ENCODE measurements around the gene SLC13A3. TPM values are rescaled to one million over a fixed set of nuclear protein-coding genes. Genes with fewer than 3 reads are reported as not detected.

Gene SLC13A3
- total RNA-seq, 2 experiments from 2014 or later: not detected

DNA sequence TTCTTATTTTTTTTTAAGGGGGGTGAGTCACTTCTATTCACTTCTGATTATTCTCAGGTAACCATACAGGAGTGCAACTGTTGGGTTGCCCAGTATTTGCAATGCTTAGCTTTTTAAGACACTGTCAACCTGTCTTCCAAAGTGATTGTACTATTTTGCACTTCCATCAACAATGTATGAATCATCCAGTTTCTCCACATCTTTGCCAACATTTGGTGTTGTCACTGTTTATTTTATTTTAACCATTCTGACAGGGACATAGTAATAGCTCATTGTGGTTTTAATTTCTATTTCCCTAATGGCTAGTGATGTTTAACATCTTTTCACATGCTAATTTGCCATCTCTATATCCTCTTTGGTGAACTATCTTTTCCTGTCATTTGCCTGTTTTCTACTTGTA, 1.4 kb upstream of the SLC13A3 start:
- Mint-ChIP-seq H3K9me3 (no peaks in the 10 kb centered on the region), H3K4me1 (ENCODE audit: low read depth) (no peaks in the 10 kb centered on the region), H3K27me3 (peaks cover 42% of the 10 kb centered on the region), H3K36me3 (ENCODE audit: low read depth) (no peaks in the 10 kb centered on the region), H3K27ac (no peak overlapping the region), H3K4me3 (no peak overlapping the region)
- POLR2A ChIA-PET: no interaction called here
- DNase-seq (no peak), ATAC-seq (no peak)
- CTCF ChIA-PET: no interaction called here
- TF ChIP-seq, protein P1, sequence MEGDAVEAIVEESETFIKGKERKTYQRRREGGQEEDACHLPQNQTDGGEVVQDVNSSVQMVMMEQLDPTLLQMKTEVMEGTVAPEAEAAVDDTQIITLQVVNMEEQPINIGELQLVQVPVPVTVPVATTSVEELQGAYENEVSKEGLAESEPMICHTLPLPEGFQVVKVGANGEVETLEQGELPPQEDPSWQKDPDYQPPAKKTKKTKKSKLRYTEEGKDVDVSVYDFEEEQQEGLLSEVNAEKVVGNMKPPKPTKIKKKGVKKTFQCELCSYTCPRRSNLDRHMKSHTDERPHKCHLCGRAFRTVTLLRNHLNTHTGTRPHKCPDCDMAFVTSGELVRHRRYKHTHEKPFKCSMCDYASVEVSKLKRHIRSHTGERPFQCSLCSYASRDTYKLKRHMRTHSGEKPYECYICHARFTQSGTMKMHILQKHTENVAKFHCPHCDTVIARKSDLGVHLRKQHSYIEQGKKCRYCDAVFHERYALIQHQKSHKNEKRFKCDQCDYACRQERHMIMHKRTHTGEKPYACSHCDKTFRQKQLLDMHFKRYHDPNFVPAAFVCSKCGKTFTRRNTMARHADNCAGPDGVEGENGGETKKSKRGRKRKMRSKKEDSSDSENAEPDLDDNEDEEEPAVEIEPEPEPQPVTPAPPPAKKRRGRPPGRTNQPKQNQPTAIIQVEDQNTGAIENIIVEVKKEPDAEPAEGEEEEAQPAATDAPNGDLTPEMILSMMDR (IDR thresholded peaks at IDR 0.05): no peak
- intact Hi-C loops (cut with micrococcal nuclease): no loop called here

DNA sequence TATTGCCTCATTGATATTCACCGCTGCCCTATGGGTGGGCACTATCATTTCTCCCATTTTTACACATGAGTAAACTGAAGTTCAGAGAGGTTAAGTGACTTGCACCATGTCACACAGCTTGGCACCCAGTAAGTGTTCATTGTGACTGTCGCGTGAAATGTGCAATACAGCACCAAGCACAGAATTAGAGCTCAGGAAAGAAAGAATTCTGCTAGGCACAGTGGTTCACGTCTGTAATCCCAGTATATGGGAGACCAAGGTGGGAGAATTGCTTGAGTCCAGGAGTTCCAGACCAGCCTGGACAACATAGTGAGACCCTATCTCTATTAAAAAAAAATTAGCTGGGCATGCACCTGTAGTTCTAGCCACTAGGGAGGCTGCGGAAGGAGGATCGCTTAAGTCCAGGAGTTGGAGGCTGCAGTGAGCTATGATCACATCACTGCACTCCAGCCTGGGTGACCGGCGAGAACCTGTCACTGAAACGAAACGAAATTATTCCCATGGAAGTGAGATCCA, 626 bp downstream of the SLC13A3 start:
- intact Hi-C loops (cut with micrococcal nuclease): no loop called here
- TF ChIP-seq, protein P1 (IDR thresholded peaks at IDR 0.05): no peak
- no peaks in the 10 kb centered on the region for H3K4me1 Mint-ChIP-seq (ENCODE audit: low read depth)
- ChIA-PET CTCF (interaction anchor here (1.5 kb wide), 1 partner anchor 31 kb away, joined by 3 read pairs; no protein-coding TSS in a partner anchor), POLR2A (no interaction called here)
- no peak for DNase-seq
- no peak overlapping the region for H3K4me3 Mint-ChIP-seq
- no peak overlapping the region for H3K27ac Mint-ChIP-seq
- H3K36me3 Mint-ChIP-seq (ENCODE audit: low read depth): no peaks in the 10 kb centered on the region
- ATAC-seq: no peak
- H3K27me3 Mint-ChIP-seq: peaks cover 42% of the 10 kb centered on the region
- H3K9me3 Mint-ChIP-seq: no peaks in the 10 kb centered on the region

DNA sequence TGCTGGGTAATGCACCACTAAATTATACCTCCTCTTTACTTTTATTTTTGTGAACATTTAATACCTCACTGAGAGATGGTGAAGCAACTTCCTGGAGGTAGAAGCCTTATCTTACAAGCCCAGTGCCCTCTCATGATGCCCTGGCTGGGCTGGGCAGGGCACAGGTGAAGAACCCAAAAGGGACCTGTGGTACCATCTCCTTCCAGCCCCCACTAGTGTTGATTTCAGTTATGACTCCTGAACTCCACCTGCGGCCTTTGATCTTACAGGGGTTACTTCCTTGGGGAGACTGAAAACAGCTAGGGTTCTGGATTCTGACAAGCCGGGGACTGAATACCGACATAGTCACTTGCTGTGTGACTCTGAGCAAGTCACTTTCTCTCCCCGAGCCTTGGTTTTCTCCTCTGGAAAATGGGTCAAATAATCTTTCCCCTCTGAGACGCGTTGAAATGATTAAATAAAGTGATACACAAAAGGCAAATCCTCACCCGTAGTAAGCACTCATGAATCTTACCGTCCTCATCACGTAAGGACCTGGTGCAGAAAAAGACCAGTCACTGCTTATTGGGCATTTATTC, 1.2 kb downstream of the SLC13A3 start:
- H3K36me3 Mint-ChIP-seq (ENCODE audit: low read depth): no peaks in the 10 kb centered on the region
- TF ChIP-seq, protein P1 (IDR thresholded peaks at IDR 0.05): no peak
- ChIA-PET CTCF (interaction anchor here (1.5 kb wide), 1 partner anchor 31 kb away, joined by 3 read pairs; no protein-coding TSS in a partner anchor), POLR2A (no interaction called here)
- H3K9me3 Mint-ChIP-seq: no peaks in the 10 kb centered on the region
- no peak overlapping the region for H3K4me3 Mint-ChIP-seq
- no peak overlapping the region for H3K27ac Mint-ChIP-seq
- H3K27me3 Mint-ChIP-seq: peaks cover 43% of the 10 kb centered on the region
- DNase-seq (no peak), ATAC-seq (no peak)
- intact Hi-C loops (cut with micrococcal nuclease): no loop called here
- no peaks in the 10 kb centered on the region for H3K4me1 Mint-ChIP-seq (ENCODE audit: low read depth)

DNA sequence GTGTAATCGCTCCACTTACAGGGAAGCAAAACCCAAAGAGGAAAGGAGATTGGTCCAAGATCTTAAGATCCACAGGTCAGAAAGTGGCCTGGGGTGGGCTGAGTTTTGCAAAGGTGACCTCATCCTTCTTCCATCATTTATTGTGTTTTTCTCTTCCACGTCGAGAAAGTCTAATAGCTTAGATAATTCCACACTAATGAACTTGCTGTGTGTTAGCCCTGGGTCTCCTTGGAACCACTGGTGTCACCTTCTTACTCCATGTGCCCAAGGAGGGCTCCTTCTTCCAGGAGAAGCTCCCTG, 1.7 kb downstream of the SLC13A3 start:
- Mint-ChIP-seq H3K4me1 (ENCODE audit: low read depth) (no peaks in the 10 kb centered on the region), H3K36me3 (ENCODE audit: low read depth) (no peaks in the 10 kb centered on the region), H3K27me3 (peaks cover 39% of the 10 kb centered on the region), H3K4me3 (no peak overlapping the region), H3K9me3 (no peaks in the 10 kb centered on the region), H3K27ac (no peak overlapping the region)
- intact Hi-C loops (cut with micrococcal nuclease): no loop called here
- DNase-seq (no peak), ATAC-seq (no peak)
- ChIA-PET CTCF (interaction anchor here (1.5 kb wide), 1 partner anchor 32 kb away, joined by 3 read pairs; no protein-coding TSS in a partner anchor), POLR2A (no interaction called here)
- TF ChIP-seq, protein P1 (IDR thresholded peaks at IDR 0.05): no peak

DNA sequence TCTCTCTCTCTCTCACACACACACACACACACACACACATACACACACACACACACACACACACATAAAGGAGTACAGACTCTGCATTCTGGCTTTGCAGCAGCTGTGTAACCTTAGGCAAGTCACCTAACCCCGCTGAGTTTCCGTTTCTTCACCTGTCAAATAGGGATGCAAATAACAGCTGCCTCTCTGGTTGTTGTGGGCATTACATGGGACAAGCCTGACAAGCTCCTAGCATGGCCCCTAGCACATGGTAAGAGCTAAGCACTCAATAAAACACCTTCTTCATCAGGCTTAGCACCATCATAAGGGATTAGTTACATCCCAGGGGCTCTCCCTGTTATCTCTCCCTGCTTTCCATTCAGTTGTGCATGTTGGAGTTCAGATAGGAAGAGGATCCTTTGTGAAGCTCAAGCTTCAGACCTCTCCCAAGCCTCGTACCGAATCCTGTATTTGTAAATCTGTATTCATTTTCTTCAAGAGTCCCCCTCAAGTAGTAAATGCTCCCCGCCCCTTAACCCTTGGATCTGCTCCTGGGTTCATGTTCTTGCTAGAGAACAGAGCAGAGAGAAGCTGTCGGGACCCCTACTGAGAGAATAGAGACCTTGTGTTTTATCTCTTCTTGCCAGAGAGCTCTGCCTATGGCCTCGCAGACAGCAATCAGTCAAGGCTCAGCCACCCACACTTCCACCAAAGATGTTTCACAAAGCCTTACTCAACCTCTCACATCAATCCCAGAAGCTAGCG, 2.2 kb downstream of the SLC13A3 start:
- no peaks in the 10 kb centered on the region for H3K36me3 Mint-ChIP-seq (ENCODE audit: low read depth)
- peaks cover 39% of the 10 kb centered on the region for H3K27me3 Mint-ChIP-seq
- TF ChIP-seq, protein P1 (IDR thresholded peaks at IDR 0.05): no peak
- CTCF ChIA-PET: interaction anchor here (0.7 kb wide), 1 partner anchor 18 kb away, joined by 3 read pairs; no protein-coding TSS in a partner anchor
- intact Hi-C loops (cut with micrococcal nuclease): no loop called here
- no peak overlapping the region for H3K4me3 Mint-ChIP-seq
- no peaks in the 10 kb centered on the region for H3K4me1 Mint-ChIP-seq (ENCODE audit: low read depth)
- POLR2A ChIA-PET: no interaction called here
- H3K9me3 Mint-ChIP-seq: no peaks in the 10 kb centered on the region
- ATAC-seq (no peak), DNase-seq (no peak)
- no peak overlapping the region for H3K27ac Mint-ChIP-seq

All from activated CD8-positive, alpha-beta T cell treated with anti-CD3 and anti-CD28 coated beads for 36 hours (primary cell).